Hepatocyte (in vitro differentiated cells): ENCODE measurements around the gene USP20.

Source experiments
- CTCF ChIP-seq: fragments of 200-600 bp; sonication (generic); IDR thresholded peaks from 2 replicates; pipeline ENCODE4 v1.5.1; 2016; ENCODE audit warnings: antibody characterized with exemption, mild to moderate bottlenecking; ENCODE audit not compliant: poor library complexity
- EZH2phosphoT487 ChIP-seq: fragments of 200-600 bp; sonication (generic); IDR thresholded peaks from one replicate; pipeline ENCODE4 v1.6.1; 2018; ENCODE audit warnings: antibody characterized with exemption, mild to moderate bottlenecking, low read depth, moderate library complexity; ENCODE audit not compliant: unreplicated experiment, severe bottlenecking

GRCh38 chr9:129826759-129827158 is 8.5 kb upstream of the USP20 start:
- no peak for TF ChIP-seq EZH2phosphoT487
- no peak for TF ChIP-seq CTCF
